Measurements from ENCODE around the gene ZNF536.
"Not testable (repeated sequence)": the region's sequence is repeated elsewhere in the genome, so short reads cannot be mapped to it uniquely, and the experiment has no call there.

Gene ZNF536

DNA sequence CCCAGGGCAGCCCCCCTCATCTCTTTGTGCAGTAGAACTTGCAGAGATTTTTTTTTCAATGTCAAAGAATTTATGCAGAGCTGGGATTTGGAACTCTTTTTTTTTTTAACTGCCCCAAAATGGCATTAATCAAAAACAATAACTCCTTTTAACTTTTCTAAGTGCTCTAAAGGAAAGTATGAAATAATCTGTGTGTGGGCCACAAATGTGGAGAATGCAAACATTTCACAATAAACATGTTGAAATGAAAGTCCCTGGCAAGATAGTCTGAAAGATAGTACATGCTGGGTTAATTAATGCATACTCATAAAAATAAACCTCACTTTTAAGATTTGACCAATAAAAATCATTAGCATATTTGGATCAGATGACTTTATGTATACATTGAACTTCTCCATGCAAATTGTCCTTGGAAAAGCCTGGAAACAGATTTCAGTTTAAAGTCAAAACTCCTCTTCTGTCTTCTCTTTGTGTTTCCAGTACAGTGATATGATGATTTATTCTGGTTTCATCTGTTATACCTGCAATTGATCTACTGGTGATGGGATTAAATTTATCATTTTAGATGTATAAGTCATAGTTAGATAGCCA, 30.5 kb upstream of the ZNF536 start:
- DNase-seq (ENCODE audit: low spot score), result no peak

DNA sequence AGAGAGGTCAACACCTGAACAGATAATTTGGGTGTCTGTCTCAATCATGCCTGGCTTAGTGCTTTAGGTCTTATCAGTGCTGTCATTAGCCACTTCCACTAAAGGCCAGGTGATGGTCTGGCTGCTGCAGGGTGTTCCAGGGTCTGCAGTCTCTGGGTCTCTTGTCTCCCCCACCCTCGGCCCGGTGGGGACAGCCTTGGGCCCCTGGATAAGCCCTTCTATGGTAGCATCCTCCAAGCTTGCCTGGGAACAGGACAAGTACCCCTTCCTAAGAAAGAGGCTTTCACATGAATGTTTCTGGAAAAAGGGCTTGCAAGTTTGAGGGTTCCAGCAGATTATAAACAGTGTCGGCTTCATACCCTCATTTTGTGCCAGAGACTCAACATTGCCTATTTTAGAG, 29.3 kb upstream of the ZNF536 start:
- DNase-seq (ENCODE audit: low spot score), result no peak

DNA sequence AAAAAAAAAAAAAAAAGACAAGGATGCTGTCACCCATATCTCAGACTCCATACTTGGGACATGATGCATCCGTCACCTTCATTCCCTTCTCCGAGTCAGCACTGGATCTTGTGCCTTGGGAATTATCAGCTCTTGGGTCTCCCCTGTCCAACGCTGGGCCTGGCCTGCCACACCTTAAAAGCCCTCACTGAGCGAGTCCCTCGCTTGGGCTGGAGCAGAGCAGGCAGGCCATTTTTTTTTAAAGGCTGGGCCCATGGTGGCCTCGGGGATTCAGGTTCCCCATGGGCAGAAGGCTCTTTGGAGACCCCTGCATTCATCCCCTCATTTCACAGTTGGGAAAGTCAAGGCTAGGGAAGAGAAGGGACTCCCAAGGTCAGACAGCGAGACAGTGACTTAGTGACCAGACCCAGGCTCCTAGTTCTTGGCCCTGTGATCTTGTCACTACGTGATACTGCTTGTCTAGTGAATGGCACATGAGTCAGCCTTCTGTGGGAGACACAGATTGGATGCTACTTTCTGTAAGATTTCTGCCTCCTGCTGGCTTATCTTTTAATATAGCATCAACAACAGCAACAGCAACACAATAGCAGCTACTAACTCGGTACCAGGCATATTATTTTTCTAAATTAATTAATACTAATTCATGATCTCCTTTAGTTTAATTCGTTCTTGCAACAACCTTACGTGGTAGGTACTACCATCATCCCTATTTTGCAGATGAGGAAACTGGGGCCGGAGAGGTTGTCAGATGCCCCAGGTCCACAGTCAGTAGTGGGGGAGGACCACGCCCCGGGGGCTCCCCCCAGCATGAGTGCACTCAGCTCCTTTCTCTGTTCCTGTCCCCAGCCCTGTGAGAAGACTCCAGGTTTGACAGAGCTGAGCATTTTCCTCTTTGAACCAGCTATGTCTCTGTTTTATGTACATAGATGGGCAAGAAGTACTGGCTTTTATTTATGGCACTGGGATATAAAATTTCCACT, 27.4 kb upstream of the ZNF536 start:
- no peak for DNase-seq (ENCODE audit: low spot score)

DNA sequence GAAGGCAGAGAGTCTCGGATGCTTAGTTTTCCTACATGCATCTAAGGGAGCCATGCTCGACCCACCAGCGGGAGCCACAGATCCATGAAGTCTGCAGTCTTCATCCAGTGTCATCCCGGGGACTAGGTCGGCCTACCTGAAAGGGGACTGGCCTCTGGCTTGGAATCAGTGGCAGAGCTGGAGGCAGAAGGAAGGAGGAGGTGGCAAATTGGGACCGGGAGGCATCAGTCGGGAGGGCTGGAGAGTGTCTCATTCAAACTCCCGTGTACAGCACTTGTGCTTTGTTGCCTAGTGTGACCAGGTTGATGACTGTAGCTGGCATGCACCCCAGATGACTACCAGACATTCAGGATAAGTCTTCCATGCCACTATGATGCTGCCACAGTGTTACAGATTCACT, 26.5 kb upstream of the ZNF536 start:
- DNase-seq (ENCODE audit: low spot score), result no peak

DNA sequence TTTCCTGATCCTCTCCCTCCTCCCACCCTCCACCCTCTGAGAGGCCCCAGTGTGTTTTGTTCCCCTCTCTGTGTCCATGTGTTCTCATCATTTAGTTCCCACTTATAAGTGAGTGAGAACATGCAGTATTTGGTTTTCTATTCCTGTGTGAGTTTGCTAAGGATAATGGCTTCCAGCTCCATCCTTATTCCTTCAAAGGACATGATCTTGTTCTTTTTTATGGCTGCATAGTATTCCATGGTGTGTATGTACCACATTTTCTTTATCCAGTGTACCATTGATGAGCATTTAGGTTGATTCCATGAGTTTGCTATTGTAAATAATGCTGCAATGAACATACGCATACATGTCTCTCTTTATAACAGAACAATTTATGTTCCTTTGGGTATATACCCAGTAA, 25.7 kb upstream of the ZNF536 start:
- not testable (repeated sequence) for DNase-seq (ENCODE audit: low spot score)

DNA sequence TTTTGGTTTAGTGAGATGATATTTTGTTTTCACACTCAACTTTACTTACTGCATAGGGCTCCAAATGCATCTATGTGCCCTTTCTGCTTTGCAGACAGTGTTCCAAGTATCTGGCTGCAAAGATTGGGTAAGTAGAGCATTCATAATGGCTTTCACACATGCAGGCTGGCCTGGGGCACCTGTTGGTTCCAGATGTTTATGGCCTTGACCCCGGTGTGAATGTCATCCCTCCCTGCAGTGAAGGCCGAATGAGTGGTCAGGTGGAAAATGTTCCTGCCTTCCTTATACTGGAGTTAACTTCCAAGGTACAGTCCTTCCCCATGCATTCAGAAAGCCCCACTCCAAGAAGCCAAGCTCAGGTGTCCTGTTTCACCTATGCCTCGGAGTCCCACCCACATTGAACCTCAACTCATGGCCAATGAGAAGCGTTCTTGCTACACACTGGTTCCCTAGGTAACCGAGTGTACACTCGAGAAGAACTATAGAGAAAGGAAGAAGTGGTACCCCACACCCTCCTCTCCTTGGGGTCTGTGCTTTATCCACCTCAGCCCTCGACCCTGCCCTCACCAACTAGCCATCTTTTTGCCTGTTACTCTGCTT, 23.0 kb upstream of the ZNF536 start:
- peak; percentile 75 for DNase-seq (ENCODE audit: low spot score)

DNA sequence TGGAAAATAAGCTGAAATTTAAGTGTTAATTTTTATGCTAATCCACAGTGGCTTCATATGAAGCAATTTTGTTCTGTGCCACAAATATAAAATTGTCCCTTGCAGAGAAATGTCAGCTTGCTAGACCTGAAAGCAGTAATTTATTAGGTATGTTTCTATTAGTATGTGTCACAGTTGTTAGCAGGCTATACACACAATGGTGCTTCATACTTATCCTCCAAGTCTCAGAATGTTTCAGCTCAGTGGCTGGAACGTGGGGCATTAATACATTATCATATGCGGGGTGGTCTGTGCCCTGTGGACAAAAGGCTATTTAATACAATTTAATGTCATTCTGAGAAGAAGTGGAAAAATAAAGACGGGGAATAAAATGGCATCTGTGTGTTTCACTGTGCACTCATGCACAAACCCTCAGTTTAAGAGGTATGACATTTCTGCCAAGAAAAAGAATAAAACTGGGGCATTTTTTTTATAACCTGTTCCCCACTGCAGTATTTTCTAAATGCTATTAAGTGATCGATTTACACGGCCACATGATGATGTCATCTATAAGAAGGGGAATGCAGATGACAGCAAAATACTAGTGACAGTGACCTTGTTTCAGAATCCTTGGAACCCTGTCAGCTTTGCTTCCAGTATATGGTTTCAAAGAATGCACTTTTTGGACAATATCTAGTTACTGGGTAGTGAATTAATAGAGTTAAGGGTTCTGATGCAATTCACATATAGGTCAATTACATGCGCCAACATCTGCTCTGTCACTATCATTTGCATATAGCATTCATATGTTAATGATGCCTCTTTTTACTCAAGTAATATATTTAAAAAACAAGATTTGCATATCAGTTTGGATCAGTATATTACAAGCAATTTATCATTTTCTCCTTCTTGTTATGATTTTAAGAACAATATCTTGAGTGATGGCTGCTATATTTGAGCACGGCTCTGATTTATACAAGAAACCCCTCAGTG, 21.2 kb upstream of the ZNF536 start:
- DNase-seq (ENCODE audit: low spot score), result no peak

DNA sequence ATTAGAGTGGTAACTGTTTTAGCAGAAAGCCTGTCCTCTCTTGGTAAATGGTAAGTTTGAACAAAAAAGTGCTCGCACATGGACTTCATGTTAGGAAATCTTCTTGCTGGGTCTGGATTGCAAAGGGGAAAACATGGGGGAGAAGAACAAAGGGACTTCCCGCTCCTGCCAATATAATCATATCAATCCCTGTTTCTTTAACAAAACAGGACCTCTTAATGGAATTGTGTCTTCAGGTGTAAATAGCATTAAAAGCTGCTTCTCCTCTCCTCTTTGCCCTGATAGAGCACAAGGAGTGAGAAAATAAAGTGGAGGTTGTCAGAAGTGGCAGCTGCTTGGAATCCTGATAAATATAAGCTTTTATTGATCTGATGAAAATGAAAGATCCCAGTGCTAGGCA, 20.4 kb upstream of the ZNF536 start:
- DNase-seq (ENCODE audit: low spot score), result no peak

DNA sequence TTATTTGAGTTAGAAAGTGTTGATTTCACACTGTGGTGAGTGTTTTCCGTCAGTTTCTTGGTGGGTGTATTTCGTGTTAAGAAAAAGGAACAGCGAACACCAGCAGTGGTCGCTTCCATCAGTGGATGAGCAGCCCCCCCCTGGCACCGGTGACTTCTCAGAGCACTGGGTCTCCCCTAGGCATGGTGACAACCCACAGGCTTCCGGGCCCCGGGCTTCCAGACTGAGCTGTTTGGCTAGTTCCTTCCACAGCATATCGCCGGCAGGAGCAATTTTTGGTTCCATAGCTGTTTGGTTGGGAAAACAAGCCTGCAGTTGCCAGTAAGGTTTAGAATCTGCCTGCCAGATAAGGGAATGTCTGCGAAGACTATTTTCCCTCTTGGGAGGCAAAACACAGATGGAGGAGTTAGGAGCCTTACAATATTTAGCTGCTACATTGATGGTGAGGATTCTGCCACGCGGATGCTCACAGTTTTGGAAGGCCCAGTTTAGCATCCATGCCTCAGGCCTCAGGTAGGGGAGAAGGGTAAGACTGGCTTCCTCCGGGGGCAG, 18.7 kb upstream of the ZNF536 start:
- no peak for DNase-seq (ENCODE audit: low spot score)

DNA sequence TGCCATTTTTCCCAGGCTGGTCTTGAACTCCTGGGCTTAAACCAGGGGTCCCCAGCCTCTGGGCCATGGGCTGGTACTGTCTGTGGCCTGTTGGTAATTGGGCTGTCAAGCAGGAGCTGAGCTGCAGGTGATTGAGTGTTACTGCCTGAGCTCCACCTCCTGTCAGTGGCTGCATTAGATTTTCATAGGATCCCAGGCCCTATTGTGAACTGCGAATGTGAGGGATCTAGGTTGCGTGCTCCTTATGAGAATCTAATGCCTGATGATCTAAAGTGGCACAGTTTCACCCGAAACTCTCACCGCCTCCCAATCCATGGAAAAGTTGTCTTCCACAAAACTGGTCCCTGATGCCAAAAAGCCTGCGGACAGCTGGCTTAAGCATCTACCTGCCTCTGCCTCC, 16.6 kb upstream of the ZNF536 start:
- DNase-seq (ENCODE audit: low spot score), result no peak

DNA sequence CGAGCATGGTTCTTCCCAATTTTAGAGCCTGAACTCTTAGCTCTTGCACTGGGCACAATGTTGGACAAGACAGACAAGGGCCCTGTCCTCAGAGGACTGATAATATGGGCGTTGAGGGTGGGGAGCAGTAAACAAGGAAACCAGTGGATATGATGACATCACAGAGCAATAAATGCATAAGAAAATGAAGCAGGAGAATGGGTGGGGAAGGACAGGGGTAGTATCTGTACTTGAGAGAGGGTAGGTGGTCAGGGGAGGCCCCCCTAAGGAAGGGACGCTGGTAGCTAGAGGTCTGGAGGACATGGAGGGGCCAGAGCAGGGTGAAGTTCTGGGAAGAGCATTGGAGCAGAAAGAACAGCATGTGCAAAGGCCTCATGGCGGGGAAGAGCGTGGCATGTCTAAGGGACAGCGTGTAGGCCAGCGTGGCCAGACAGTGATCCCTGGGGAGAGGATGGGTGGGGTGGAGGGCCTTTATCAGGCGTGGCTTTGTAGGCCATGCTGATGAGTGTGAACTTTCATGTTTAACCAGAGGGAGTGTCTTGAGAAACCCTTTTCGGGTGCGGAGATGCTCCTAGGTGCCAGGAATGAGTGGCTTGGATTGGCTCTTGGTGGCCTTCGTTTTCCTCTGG, 15.1 kb upstream of the ZNF536 start:
- no peak for DNase-seq (ENCODE audit: low spot score)

DNA sequence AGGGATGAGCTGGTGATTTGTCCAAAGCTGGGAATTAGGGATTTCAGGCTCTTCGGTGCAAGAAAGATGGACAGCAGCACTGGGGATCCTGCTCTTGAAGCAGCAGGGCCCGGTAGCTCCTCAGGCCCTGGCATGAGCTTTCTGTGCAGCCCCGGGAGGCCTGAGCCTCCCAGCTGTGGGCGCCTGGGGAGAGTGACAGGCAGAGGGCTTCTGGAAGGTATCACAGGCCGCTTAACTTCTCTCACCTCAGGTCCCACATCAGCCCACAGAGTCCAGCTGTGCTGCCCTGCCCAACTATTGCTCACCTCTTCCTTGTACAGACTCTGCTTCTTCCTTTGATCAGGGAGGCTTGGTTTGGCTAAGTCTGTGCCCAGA, 14.6 kb upstream of the ZNF536 start:
- DNase-seq (ENCODE audit: low spot score), result no peak

DNA sequence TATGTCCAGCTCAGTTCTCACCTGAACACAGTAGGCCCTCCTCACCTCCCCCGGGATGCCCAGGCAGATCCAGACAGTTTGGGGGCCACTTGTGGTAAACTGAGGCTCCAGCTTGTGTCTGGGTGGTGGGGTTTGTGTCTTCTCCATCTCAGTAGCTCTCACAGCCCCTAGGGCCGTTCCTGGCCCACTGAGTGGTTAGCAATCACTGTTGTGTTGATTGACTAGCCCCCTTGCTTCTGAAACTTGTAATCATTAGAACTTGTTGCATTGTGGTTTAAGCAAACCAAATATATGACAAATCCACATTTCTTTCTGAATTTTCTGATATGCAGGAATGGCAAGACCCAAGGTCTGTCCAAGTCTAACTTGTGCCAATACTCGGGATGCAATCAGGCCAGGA, 13.9 kb upstream of the ZNF536 start:
- DNase-seq (ENCODE audit: low spot score), result no peak

DNA sequence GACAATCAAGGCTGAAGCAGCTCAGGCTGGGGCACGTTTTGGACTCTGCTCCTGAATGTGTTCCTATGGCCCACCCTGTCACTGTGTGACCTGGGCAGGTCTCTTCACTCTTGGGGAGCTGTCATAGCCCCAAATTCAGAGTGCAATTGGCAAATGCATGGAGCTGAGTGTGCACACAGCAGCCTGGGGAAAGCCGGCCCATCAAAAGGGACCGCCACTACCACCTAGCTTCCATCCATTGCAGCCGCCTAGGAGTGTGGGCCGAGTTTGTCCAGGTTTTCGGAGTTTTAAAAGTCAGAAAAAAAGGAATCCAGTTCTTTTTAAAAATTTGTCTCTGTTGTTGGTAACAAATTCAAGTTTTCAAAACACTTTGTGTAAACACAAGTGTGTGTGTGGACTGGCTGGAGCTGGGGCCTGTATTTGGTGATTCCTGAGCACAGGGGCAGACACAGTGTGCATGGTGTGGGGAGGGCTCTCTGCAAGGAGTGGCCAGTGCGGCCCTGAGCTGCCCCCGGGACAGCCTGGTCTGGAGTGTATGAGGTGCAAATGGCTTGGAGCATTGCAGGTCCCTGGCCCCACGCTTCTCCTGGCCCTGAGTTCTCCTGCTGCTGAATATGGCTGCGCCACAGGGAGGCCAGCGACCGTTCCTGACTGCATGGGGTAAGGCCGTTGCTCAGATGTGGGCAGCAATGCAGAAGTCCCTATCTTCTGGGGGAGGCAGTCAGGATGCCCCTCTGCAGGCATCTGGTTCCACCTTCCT, 13.2 kb upstream of the ZNF536 start:
- DNase-seq (ENCODE audit: low spot score), result no peak

DNA sequence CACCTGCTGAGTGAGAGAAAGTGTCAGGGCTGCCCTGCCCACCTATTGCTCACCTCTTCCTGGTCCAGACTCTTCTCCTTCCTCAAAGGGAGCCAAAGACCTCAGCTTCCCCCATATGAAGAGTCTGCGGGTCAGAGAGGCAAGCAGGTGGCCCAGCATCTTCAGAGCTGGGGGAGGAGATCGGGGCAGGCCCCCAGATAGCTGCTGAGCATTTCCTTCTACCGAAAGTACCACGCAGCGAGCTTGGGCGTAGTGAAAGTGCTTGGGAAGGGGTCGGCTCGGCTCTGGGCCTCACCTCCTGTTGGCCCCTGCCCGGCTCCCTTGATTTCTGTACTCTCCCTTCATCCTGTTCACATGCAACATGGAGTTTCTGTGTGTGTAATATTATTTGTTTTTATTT, 12.2 kb upstream of the ZNF536 start:
- DNase-seq (ENCODE audit: low spot score), result no peak

DNA sequence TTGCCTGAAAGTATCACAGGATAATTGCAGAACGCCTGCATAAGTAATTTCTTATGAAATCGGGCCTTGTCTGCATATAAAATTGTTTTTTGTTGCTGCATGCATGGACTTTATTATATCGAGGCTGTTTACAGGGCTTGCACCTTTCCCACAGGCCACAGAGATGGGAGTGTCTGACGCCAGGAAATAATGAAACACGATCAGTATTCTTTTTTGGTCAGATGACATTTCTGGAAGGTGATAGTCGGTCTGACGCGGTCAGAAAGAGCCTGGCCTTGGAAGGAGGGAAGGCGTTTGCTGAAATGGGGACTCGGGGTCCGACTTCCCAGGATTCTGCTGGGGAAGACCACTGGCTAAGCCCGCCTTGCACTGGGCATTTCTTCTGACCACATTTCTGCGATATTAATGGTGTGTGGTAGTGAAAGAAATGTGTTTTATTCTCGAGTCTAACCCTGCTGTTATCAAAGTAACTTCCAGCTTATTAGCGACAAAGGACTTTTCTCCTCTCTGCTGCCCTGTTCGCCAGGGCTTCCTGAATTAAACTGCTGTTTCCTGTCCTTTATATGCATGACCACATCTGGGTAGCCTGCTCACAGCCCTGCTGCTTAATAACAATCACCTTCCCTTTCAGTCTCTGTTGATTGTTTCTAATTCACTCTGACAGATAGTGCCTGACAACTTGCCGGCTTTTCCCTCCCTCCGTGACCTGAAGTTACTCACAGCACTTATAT, 11.6 kb upstream of the ZNF536 start:
- peak; percentile 46 for DNase-seq (ENCODE audit: low spot score)

DNA sequence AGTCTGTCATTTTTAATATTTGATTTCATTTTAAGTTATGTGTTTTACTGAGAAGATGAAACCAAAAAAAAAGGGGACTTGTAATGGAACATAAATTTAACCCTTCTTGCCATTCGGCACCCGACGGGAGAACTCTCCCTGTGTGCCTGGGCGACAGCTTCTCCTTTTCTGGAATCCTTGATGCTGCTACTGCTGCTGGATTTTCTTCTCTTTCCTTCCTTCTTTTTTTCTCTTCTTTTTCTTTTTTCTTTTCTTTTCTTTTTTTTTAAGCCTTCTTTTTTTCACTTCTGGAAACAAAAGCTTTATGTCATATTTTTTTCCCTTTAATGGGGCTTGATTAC, 11.1 kb upstream of the ZNF536 start:
- no peak for DNase-seq (ENCODE audit: low spot score)

DNA sequence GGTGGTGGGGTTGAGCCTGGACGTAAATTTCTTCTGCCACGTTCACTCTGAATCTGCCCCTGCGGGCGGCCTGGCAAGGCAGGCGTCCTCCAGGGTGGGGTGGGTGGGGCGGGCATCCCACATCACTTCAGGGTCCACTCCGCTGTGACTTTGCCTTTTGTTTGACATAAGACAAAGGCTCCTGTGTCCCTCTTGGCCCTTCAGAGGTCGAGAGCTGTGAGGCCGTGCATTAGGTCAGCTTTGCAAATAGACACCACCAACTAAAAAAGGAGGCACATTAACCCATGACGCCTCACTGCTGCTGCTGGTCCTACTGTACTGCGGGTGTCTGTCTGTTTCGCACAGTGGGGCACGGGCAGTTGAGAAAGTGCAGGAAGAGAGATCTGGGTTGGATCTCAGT, 10.5 kb upstream of the ZNF536 start:
- no peak for DNase-seq (ENCODE audit: low spot score)

DNA sequence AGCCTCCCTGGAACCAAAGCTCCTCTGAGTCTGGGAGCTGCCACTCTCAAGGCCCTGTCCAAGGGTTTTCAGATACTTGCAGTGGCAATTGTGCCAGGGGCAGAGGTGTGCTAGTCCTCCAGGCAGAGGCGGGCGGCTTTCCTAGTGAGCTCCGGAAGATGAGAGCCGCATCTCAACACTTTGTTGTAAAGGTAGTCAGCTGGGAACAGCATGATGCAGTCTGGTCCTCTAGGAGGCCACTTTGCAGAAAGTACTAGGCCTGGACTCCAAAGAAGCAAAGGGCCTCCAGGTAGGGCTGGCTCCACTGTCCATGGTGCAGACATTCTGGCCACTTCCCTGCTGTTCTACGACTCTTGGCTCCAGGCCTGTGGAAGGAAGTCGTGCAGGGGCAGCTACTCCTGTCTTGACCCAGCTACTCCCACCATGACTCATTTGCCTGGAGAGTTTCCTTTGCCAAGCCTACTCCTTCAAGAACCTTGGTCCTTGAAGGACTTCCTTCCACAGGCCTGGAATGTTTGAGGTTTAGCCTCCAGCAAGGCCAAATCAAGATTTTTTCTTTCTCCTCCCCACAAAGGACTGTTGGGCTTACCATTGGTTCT, 9.9 kb upstream of the ZNF536 start:
- DNase-seq (ENCODE audit: low spot score), result no peak

DNA sequence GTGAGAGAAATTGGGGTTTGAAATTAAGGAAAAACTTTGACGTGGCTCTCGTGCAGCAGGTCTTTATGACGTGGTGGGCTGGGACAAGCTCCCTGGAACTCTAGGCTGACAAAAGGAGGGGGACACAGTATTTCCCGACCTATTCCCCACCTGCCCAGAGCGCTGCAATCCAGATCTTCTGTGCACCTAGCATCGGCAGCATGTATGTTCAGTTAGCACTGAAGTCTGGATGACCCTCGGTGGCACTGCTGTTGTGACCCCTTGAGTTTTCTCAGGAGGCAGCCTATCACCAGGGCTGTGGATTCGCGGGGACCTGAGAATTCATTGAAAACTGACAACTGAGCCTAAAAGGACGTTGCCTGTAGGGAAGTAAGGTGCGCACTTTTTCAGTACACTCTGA, 9.1 kb upstream of the ZNF536 start:
- DNase-seq (ENCODE audit: low spot score), result no peak

Measured in iPS-NIHi11 (cell line).